Nephron (organoid): ENCODE results near the gene KIRREL3.

ENCODE experiments used
- H3K27ac Mint-ChIP-seq, 3 experiments: 2 replicates each; pipeline ENCODE4 v1.8.0; 2020; ENCODE audit warnings: mixed read lengths in 3 of 3, mild to moderate bottlenecking in 2 of 3, moderate library complexity in 1 of 3
- H3K27me3 Mint-ChIP-seq: 2 replicates; pipeline ENCODE4 v1.8.0; 2021; ENCODE audit warnings: low read depth, mild to moderate bottlenecking, moderate library complexity, mixed read lengths
- H3K36me3 Mint-ChIP-seq: 2 replicates; pipeline ENCODE4 v1.8.0; 2020; ENCODE audit warnings: low read depth, mixed read lengths
- H3K4me1 Mint-ChIP-seq: 2 replicates; pipeline ENCODE4 v1.8.0; 2020; ENCODE audit warnings: mixed read lengths
- H3K4me3 Mint-ChIP-seq, 3 experiments: 2 replicates each; pipeline ENCODE4 v1.8.0; 2020; ENCODE audit warnings: mild to moderate bottlenecking in 3 of 3, mixed read lengths in 3 of 3, moderate library complexity in 2 of 3
- H3K9me3 Mint-ChIP-seq: 2 replicates; pipeline ENCODE4 v1.8.0; 2020; ENCODE audit warnings: mixed read lengths
- TF ChIP-seq, protein P1 (sequence below), 3 experiments: fragments of 200-600 bp; sonication (generic); IDR thresholded peaks; one replicate each; pipeline ENCODE4 v1.5.0; 2021; ENCODE audit warnings: antibody characterized with exemption in 3 of 3; ENCODE audit not compliant: unreplicated experiment in 3 of 3

The KIRREL3 gene

DNA sequence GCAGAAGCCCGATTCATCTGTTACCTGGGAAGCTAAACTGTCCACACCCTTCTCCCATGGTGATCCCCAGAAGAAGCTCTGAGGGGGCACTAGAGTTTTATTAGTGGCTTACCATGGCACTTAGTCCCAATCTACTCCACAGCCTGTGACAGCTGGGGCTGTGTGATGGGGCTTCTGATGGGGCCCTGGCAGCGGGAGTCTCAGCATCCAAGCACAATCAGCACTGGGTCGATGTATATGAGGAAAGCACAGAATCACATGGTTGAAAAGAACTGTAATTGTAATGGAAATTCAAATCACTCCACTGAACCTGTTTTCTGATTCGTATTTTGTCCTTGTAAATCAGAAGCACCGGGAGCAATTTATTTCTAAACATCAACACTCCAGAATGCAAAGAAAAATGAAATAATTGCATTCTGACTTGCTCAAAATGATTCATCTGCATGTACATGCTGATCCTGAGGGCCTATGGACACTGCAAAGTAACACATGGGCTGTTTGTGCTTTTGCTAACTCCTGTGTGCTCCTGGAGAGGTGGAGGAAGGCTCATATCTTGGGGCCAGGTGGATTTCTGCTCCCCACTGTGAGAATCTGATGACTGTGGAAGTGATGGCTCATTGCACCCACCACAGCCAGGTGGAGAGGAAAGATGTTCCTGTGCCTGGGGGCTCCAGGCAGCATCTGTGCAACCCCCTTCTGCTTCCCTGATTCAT, 203.0 kb downstream of the KIRREL3 start:
- TF ChIP-seq, protein P1, sequence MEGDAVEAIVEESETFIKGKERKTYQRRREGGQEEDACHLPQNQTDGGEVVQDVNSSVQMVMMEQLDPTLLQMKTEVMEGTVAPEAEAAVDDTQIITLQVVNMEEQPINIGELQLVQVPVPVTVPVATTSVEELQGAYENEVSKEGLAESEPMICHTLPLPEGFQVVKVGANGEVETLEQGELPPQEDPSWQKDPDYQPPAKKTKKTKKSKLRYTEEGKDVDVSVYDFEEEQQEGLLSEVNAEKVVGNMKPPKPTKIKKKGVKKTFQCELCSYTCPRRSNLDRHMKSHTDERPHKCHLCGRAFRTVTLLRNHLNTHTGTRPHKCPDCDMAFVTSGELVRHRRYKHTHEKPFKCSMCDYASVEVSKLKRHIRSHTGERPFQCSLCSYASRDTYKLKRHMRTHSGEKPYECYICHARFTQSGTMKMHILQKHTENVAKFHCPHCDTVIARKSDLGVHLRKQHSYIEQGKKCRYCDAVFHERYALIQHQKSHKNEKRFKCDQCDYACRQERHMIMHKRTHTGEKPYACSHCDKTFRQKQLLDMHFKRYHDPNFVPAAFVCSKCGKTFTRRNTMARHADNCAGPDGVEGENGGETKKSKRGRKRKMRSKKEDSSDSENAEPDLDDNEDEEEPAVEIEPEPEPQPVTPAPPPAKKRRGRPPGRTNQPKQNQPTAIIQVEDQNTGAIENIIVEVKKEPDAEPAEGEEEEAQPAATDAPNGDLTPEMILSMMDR (IDR thresholded peaks at IDR 0.05; ENCODE audit: unreplicated experiment in 3 of 3): no peak
- Mint-ChIP-seq H3K4me1 (peaks cover 4% of the 10 kb centered on the region), H3K27me3 (peaks cover 8% of the 10 kb centered on the region), H3K4me3 (no peak overlapping the region), H3K27ac (no peak overlapping the region), H3K9me3 (no peaks in the 10 kb centered on the region), H3K36me3 (no peaks in the 10 kb centered on the region)

DNA sequence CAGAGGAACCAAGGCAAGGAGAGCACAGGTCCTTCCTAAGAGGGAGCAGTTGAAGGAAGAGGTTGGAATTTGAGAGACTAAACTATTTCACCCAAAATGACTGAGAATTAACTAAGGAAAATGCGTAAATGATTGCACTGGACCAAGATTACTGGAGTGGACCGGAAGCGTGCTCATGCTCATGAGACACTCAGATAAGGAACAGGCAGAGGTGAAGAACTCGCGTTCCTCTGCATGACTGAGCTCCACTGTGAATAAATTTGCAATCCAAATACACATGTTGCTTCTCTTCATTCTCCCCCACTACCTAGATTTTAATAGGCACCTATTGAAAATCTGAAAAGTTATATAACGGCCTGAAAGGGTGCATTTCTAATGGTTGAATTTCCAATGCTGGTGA, 207.0 kb downstream of the KIRREL3 start:
- H3K4me1 Mint-ChIP-seq: peaks cover 10% of the 10 kb centered on the region
- H3K27ac Mint-ChIP-seq: no peak overlapping the region
- H3K9me3 Mint-ChIP-seq: no peaks in the 10 kb centered on the region
- H3K27me3 Mint-ChIP-seq: peaks cover 3% of the 10 kb centered on the region
- H3K36me3 Mint-ChIP-seq: no peaks in the 10 kb centered on the region
- H3K4me3 Mint-ChIP-seq: no peak overlapping the region
- TF ChIP-seq, protein P1 (IDR thresholded peaks at IDR 0.05; ENCODE audit: unreplicated experiment in 3 of 3): no peak

DNA sequence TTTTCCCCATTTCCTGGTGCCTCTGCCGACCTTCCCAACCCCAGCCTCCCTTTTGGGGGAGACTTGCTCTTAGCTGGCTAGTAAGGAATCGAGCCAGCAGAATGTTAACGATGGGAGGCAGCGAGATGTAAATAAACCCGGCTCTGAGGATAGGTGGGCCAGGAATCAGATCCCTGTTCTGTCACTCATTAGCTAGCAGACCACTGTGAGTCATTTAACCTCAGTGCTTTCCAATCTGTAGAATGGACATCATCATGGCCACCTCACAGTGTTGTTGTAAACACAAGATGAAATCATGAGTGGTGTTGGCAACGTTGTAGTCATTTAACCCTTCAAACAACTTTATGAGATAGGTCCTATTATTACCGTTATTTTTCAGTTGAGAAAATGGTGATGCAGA, 208.6 kb downstream of the KIRREL3 start:
- no peaks in the 10 kb centered on the region for H3K36me3 Mint-ChIP-seq
- H3K4me1 Mint-ChIP-seq: peaks cover 8% of the 10 kb centered on the region
- TF ChIP-seq, protein P1 (IDR thresholded peaks at IDR 0.05; ENCODE audit: unreplicated experiment in 3 of 3): no peak
- no peak overlapping the region for H3K27ac Mint-ChIP-seq
- H3K27me3 Mint-ChIP-seq: peaks cover 3% of the 10 kb centered on the region
- no peaks in the 10 kb centered on the region for H3K9me3 Mint-ChIP-seq
- no peak overlapping the region for H3K4me3 Mint-ChIP-seq

DNA sequence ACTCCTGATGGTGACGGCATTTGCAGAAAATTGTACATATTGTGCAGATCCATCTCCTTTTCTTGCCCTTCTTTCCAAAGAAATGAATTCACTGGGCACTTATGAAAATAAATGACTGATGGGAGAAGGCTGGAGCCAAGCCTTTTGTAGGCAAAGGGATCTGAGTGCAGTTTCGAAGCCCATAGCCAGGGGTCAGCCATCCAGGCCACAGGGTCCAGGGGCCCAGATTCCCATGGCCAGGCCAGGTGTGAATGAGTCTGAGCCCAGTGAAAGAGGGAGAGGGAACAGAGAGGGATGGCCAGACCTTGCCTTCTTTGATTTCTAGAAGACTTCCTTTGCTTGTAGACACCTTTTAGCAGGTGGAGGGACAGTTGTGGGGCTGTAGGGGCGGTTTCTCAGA, 209.1 kb downstream of the KIRREL3 start:
- TF ChIP-seq, protein P1 (IDR thresholded peaks at IDR 0.05; ENCODE audit: unreplicated experiment in 3 of 3): no peak
- H3K27me3 Mint-ChIP-seq: peaks cover 3% of the 10 kb centered on the region
- no peaks in the 10 kb centered on the region for H3K9me3 Mint-ChIP-seq
- peaks cover 11% of the 10 kb centered on the region for H3K4me1 Mint-ChIP-seq
- no peak overlapping the region for H3K27ac Mint-ChIP-seq
- no peaks in the 10 kb centered on the region for H3K36me3 Mint-ChIP-seq
- H3K4me3 Mint-ChIP-seq: no peak overlapping the region

DNA sequence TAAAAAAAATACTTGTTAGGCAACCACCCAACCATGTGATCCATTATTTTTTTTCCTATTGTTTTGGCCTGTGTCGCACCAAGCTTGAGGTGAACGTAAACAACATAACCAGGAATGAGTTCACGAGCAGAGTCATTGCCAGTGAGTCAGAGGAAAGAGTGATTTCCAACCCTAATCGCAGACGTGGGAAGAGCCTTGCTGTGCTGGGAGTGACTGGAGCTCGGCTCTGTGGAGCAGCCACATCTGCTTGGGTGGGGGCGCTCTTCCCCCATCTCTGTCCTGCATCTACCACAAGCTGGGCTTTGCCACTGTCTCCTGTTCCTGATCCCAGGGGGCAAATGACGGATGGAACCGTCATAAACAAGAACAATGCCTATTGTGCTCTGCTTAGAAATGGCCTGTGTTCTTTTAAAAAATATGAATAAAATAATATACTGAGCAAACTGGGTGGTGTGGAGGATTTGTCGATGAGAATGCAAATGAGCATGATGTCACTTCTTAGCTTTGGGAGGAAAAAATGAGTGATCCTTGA, 210.0 kb downstream of the KIRREL3 start:
- Mint-ChIP-seq H3K4me1 (peaks cover 11% of the 10 kb centered on the region), H3K36me3 (no peaks in the 10 kb centered on the region), H3K27me3 (peaks cover 3% of the 10 kb centered on the region), H3K27ac (peak overlapping the region in 1 of 3 experiments; percentile 35), H3K4me3 (no peak overlapping the region), H3K9me3 (no peaks in the 10 kb centered on the region)
- TF ChIP-seq, protein P1 (IDR thresholded peaks at IDR 0.05; ENCODE audit: unreplicated experiment in 3 of 3): no peak

DNA sequence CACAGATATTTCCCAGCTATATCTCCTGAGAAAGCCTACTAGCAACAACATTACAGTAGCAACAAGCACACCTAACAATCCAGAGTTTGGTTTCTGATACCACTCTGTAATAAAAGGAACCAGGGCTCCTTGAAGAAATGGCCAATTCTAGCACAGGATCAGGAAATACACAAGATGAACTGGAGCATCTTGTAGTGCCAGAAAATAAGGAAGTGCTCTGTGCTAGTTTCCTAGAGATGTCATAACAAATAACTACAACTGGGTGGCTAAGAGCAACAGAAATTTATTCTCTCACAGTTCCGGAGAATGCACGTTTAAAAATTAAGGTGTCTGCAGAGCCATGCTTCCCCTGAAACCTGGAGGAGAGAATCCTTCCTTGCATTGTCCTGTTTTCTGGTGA, 217.8 kb downstream of the KIRREL3 start:
- TF ChIP-seq, protein P1 (IDR thresholded peaks at IDR 0.05; ENCODE audit: unreplicated experiment in 3 of 3): no peak
- Mint-ChIP-seq H3K27me3 (no peaks in the 10 kb centered on the region), H3K9me3 (no peaks in the 10 kb centered on the region), H3K36me3 (no peaks in the 10 kb centered on the region), H3K27ac (peak overlapping the region in 2 of 3 experiments; percentile 22 to 44), H3K4me1 (peaks cover 21% of the 10 kb centered on the region), H3K4me3 (no peak overlapping the region)
